ENCODE results near the gene FMO2. TPM values are rescaled to one million over a fixed set of nuclear protein-coding genes. Genes with fewer than 3 reads are reported as not detected.

FMO2 gene
- total RNA-seq, 2 donors from 2014 or later = 9.2 to 18.9 TPM

DNA sequence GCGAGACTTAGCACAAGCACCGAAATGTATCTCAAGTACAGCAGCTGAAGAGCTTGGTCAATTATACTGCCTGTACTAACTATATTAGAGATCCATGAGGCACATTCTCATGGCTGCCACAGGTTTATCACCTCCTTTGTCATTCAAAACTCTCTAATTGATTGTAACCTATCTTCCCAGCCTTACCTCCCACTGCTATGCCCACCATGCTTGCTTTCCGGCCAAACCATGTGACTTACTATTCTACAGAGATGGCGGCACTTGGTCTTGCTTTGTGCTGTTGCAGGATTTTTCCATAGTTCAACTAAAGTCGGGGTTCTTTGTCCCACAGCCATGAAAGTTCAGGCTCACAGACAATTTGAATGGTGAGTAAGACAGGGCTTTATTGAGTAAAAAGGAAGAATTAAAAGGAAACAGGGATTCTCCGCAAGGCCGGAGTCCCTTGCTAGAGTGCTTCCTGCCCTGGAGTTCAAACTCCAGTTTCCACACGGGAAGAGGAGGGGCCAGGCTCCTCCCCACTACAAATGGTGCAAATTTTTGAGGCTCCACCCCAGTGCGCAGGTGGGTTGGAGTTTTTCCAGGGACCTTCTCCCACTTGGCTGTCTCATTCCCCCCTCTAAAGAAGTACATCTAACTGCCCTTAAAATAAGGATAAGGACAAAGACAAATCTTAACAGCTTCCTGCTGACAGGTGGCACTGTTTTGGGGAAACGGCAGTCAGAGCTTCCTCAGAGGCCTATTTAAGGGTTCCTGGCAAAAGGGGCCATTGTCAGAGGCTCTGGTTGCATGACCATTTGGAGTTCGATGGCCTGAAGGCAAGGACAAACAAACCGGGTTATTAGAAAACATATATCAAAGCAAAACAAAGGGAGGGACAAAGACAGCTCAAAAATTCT, 28.7 kb downstream of the FMO2 start:
- TF ChIP-seq CTCF (IDR thresholded peaks at IDR 0.05) (no peak), POLR2A (IDR thresholded peaks at IDR 0.05) (no peak)
- Histone ChIP-seq H3K4me3 (no peak overlapping the region), H3K27me3 (no peaks in the 10 kb centered on the region), H3K9me3 (no peaks in the 10 kb centered on the region), H3K4me1 (peaks cover 17% of the 10 kb centered on the region), H3K27ac (no peak overlapping the region), H3K36me3 (replicated peaks in 1 of 2; ENCODE audit: insufficient read depth in 1 of 2, low read depth in 2 of 2) (no peaks in the 10 kb centered on the region)
- DNase-seq (no peak), ATAC-seq (no peak)
- 71 to 72% methylated on average over 12 of the region's 12 CpGs for WGBS, 2 donors
- intact Hi-C loops (cut with DNase I) = no loop called here

DNA sequence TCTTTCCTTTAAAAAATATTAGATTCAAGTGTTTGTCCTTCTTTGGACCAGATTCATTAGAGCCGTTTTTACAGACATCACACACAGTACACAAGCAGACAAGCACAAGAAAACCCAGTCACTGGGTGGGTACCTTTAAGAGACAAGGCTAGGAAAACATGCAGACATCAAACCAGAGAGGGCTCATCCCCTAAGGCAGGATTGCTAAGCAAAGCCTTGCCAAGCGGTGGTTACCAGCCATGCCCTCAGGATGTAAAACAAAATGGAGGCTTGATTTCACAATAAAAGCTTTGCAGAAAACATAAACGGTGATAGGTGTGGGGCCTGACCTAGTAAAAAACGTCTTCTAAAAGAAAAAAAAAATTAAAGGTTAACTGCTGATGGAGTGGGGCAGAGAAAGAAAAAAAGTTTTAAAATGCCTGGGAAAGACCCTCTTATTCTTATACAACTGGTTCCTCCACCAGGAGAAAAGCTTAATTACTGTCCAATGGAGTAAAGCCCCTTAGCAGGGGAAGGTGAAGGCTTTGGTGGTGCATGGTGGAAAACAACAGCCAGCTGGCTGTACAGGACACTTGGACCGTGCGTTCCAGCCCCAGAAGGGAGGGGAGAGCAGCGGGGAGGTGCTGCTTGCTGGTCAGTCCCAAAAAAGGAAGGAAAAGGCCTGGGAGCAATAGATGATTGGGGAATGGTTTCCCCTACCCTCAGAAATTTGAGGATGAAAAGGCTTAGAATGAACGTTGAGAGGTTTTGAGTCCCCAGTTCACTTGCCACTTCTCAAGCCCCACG, 32.8 kb downstream of the FMO2 start:
- DNase-seq (no peak), ATAC-seq (no peak)
- intact Hi-C loops (cut with DNase I) = no loop called here
- TF ChIP-seq POLR2A (IDR thresholded peaks at IDR 0.05) (no peak), CTCF (IDR thresholded peaks at IDR 0.05) (no peak)
- Histone ChIP-seq H3K36me3 (replicated peaks in 1 of 2; ENCODE audit: insufficient read depth in 1 of 2, low read depth in 2 of 2) (no peaks in the 10 kb centered on the region), H3K4me1 (peaks cover 15% of the 10 kb centered on the region), H3K27me3 (no peaks in the 10 kb centered on the region), H3K27ac (no peak overlapping the region), H3K9me3 (no peaks in the 10 kb centered on the region), H3K4me3 (no peak overlapping the region)
- 76 to 80% methylated on average over 9 of the region's 9 CpGs for WGBS, 2 donors

- no peaks in the 10 kb centered on the region for H3K27me3 ChIP-seq
- no peaks in the 10 kb centered on the region for H3K36me3 ChIP-seq (replicated peaks in 1 of 2; ENCODE audit: insufficient read depth in 1 of 2, low read depth in 2 of 2)
- TF ChIP-seq POLR2A (IDR thresholded peaks at IDR 0.05) (no peak), CTCF (IDR thresholded peaks at IDR 0.05) (no peak)
- peak; percentile 18 for ATAC-seq
- no peaks in the 10 kb centered on the region for H3K9me3 ChIP-seq
- H3K4me1 ChIP-seq = peaks cover 15% of the 10 kb centered on the region
- DNase-seq = no peak
- no peak overlapping the region for H3K4me3 ChIP-seq
- H3K27ac ChIP-seq = peak overlapping the region in 2 of 4 donors; percentile 26 to 58
- intact Hi-C loops (cut with DNase I) = no loop called here
- WGBS, 2 donors = 83 to 87% methylated on average over 1 of the region's 1 CpG
Measured at GRCh38 chr1:171218661-171219060, 33.6 kb downstream of the FMO2 start.

DNA sequence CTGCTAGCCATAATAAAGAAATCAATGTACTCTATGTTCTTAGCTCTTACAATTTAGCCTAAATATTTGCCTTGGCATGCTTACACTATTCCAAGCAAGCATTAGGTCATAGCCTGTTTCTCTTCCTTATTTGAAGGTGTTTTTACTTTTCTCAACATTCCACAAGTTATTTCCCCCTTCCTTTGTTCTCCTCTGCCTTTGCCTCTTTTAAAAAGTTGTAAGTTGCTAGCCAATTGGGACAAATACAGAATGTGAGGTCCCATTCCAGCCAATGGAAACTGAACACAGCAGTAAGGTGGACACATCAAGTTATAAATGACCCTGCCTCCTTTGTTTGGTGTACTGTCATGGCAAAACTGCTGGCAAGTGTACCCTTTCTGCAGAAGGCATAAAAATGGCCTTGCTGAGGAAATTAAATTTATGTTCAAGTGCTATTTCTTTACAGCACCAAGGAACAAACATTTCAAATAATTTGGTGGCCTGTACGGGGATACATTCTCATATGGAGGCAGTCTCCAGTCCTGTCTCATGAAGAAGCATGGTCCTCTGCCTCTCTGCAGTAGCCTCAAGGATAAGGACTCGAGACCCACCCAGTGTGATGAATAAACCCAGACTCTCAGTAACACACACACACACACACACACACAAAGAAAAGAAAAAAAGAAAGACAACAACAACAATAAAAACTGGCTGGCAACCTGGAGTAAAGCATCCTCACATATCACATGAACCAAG, 34.4 kb downstream of the FMO2 start:
- peak overlapping the region in 2 of 4 donors; percentile 26 to 58 for H3K27ac ChIP-seq
- intact Hi-C loops (cut with DNase I) = loop anchor here (10.0 kb wide), 1 partner anchor 255 kb away; no protein-coding TSS in a partner anchor
- no peaks in the 10 kb centered on the region for H3K9me3 ChIP-seq
- WGBS, 2 donors = 89 to 98% methylated on average over 2 of the region's 2 CpGs
- ATAC-seq = no peak
- H3K4me3 ChIP-seq = no peak overlapping the region
- TF ChIP-seq CTCF (IDR thresholded peaks at IDR 0.05) = no peak
- no peak for TF ChIP-seq POLR2A (IDR thresholded peaks at IDR 0.05)
- no peaks in the 10 kb centered on the region for H3K36me3 ChIP-seq (replicated peaks in 1 of 2; ENCODE audit: insufficient read depth in 1 of 2, low read depth in 2 of 2)
- DNase-seq = no peak
- no peaks in the 10 kb centered on the region for H3K27me3 ChIP-seq
- H3K4me1 ChIP-seq = peaks cover 16% of the 10 kb centered on the region

Measured in body of pancreas (tissue), 4 donors.